Measurements from ENCODE around the gene OR4D1. TPM values are rescaled to one million over a fixed set of nuclear protein-coding genes. Genes with fewer than 3 reads are reported as not detected.

Gene OR4D1
- total and polyA plus RNA-seq, 2 of the 4 experiments (the other 2 are of a cell fraction): not detected

- no peak overlapping the region for H2BK120ac ChIP-seq (ENCODE audit: low read depth, low read length)
- no peak overlapping the region for H3K4ac ChIP-seq (ENCODE audit: low read depth, low read length)
- dilution Hi-C loops (cut with HindIII; ENCODE audit: low sequenced_read_pairs, unreplicated experiment): no loop called here
- H2BK15ac ChIP-seq (ENCODE audit: low read depth, low read length): no peak overlapping the region
- H2AK5ac ChIP-seq (ENCODE audit: low read depth, low read length): no peak overlapping the region
- no CpG with 5 or more reads among the region's 1 CpG for WGBS, 2 experiments (ENCODE audit: extremely low coverage in 2 of 2, insufficient read length in 1 of 2)
- H3K4me1 ChIP-seq (ENCODE audit: control insufficient read depth, insufficient read depth, low read length): no peaks in the 10 kb centered on the region
- H3K36me3 ChIP-seq (ENCODE audit: control insufficient read depth, insufficient read depth, low read length): no peaks in the 10 kb centered on the region
- H3K23ac ChIP-seq (ENCODE audit: low read depth, low read length): no peak overlapping the region
- H2BK5ac ChIP-seq (ENCODE audit: low read depth, low read length, poor library complexity, severe bottlenecking): no peak overlapping the region
- H3K27ac ChIP-seq (ENCODE audit: insufficient read depth, low read length): no peak overlapping the region
- no peaks in the 10 kb centered on the region for H3K9me3 ChIP-seq (ENCODE audit: control insufficient read depth, insufficient read depth, low read length)
- no peak overlapping the region for H3K18ac ChIP-seq (ENCODE audit: low read depth, low read length)
- H3K56ac ChIP-seq (ENCODE audit: extremely low read depth, insufficient read depth, low read length): no peak overlapping the region
- ATAC-seq (ENCODE audit: low read depth) (no peak), DNase-seq (no peak)
- CTCF ChIA-PET: no interaction called here
- H3K14ac ChIP-seq (replicated peaks; ENCODE audit: low read depth, low read length): no peak overlapping the region
- H2AFZ ChIP-seq (replicated peaks; ENCODE audit: low read length, poor library complexity): no peak overlapping the region
- POLR2A ChIA-PET (ENCODE audit: unreplicated experiment): no interaction called here
- in situ Hi-C loops (cut with MboI; ENCODE audit: low sequenced_read_pairs): no loop called here
- no peaks in the 10 kb centered on the region for H4K20me1 ChIP-seq (ENCODE audit: insufficient read depth, low read length)
- BruUV-seq (replicated peaks): no TSS peak
- H3K79me1 ChIP-seq (ENCODE audit: low read depth in 1 of 2, low read length in 2 of 2): no peaks in the 10 kb centered on the region
- H3K27me3 ChIP-seq (ENCODE audit: control insufficient read depth, insufficient read depth, low read length): no peaks in the 10 kb centered on the region; the same call in 1 of the 2 replicates
- no peak overlapping the region for H3K4me3 ChIP-seq (ENCODE audit: insufficient read depth, low read depth, low read length)
- no peak for TF ChIP-seq RCOR1 (IDR thresholded peaks at IDR 0.05; ENCODE audit: insufficient replicate concordance, low read length)
- no peak for TF ChIP-seq CEBPB (IDR thresholded peaks at IDR 0.05; ENCODE audit: low read depth, low read length)
- TF ChIP-seq CTCF (conservative IDR thresholded peaks at IDR 0.05; ENCODE audit: low read depth, low read length): no peak
- TF ChIP-seq MAZ (IDR thresholded peaks at IDR 0.05; ENCODE audit: borderline replicate concordance, low read depth, low read length): no peak
- TF ChIP-seq CHD1 (IDR thresholded peaks at IDR 0.05; ENCODE audit: low read depth, low read length): no peak
- no peak for TF ChIP-seq POLR2A (IDR thresholded peaks at IDR 0.05; ENCODE audit: low read depth, low read length)
- TF ChIP-seq MXI1 (IDR thresholded peaks at IDR 0.05; ENCODE audit: borderline replicate concordance, low read depth, low read length): no peak
- no peak for TF ChIP-seq RAD21 (IDR thresholded peaks at IDR 0.05; ENCODE audit: low read length)
- no peak for TF ChIP-seq BHLHE40 (IDR thresholded peaks at IDR 0.05; ENCODE audit: low read depth, low read length)
- TF ChIP-seq FOS (IDR thresholded peaks at IDR 0.05; ENCODE audit: low read depth, low read length): no peak
- no peak for TF ChIP-seq USF2 (IDR thresholded peaks at IDR 0.05; ENCODE audit: low read depth, low read length)
- no peak for TF ChIP-seq RFX5 (IDR thresholded peaks at IDR 0.05; ENCODE audit: low read depth, low read length)
- no peak for TF ChIP-seq SMC3 (IDR thresholded peaks at IDR 0.05; ENCODE audit: low read depth, low read length)
- no peak for TF ChIP-seq MAFK (IDR thresholded peaks at IDR 0.05; ENCODE audit: low read depth, low read length)
- H4K8ac ChIP-seq (ENCODE audit: low read depth in 2 of 2, low read length in 2 of 2): no peak overlapping the region
- no peak overlapping the region for H2AK9ac ChIP-seq (replicated peaks; ENCODE audit: low read depth, low read length, poor library complexity)
- H3K9ac ChIP-seq (ENCODE audit: low read depth, low read length): no peak overlapping the region
- no peak overlapping the region for H3K4me2 ChIP-seq (ENCODE audit: low read depth, low read length)
- intact Hi-C loops (cut with micrococcal nuclease): no loop called here
- no peak overlapping the region for H4K91ac ChIP-seq (ENCODE audit: insufficient read depth, low read depth, low read length)
- no peak overlapping the region for H2BK20ac ChIP-seq (ENCODE audit: low read depth, low read length)
- H4K5ac ChIP-seq (ENCODE audit: low read depth, low read length): no peak overlapping the region
- H3K9me1 ChIP-seq (ENCODE audit: insufficient read depth, low read length): no peaks in the 10 kb centered on the region
Measured at GRCh38 chr17:58144801-58145200, 3.4 kb upstream of the OR4D1 start.

Data from IMR-90 (cell line).